ENCODE results near the gene GPC6. TPM values are rescaled to one million over a fixed set of nuclear protein-coding genes. Genes with fewer than 3 reads are reported as not detected.
"Not testable (repeated sequence)": the region's sequence is repeated elsewhere in the genome, so short reads cannot be mapped to it uniquely, and the experiment has no call there.

GPC6 gene
- polyA plus RNA-seq, 1 of the 3 experiments (the other 2 are of a cell fraction), result 6.7 TPM

DNA sequence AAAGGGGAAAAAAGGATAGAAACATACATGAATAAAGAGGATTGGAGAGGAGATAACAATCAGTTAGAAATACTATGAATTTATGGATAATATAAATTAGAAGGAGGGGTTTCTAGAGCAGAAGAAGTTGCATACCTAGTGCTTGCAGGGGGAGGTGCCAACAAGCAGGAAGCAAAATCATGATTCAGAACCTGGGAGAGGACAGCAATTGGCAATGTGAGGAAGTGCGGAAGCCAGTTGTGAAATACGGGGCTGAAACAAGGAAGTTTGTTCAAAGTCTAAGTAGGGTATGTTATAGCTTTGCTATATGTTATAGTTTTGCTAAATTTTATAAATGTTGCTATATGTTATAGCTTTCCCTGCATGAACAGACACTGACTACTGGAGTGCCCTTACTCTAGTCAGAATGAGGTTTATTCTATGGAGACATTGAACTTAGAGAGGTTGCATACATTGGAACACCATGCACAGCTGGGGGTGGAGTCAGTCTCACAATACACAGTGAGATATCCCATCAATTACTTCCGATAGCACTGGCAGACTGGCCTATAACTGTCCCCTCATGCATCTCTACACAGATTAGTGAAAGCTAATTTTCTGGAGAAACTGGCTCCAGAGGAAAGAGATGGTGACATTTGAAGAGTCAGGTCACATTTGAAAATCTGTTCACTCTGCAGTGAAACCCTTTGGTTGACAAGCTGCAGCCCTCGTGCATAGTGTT is 92.1 kb downstream of the GPC6 start:
- no peak overlapping the region for H3K27ac ChIP-seq (ENCODE audit: low read depth in 2 of 2, low read length in 1 of 2)

DNA sequence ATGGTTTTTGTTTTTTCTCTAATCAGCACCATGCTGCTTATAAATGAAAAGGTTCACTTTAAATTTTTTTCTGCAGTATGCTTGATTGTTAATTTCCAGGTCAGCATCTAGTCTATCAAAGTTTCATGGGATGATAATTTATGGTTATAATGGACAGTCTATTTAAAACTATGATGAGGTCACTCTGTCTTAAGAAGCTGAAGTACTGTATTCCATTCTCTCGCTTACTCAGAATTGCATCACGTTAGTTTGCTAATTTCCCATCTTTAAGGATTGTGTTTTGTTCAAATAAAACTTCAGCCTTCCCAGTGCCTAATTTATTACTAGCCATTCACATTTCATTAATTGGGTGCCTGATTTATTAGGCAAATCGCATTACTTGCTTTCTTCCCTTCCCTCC is 94.3 kb downstream of the GPC6 start:
- Histone ChIP-seq H3K79me2 (ENCODE audit: insufficient read depth) (no peaks in the 10 kb centered on the region), H3F3A (replicated peaks; ENCODE audit: insufficient read depth) (no peaks in the 10 kb centered on the region), H4K20me1 (ENCODE audit: insufficient read depth) (no peaks in the 10 kb centered on the region), H3K27ac (ENCODE audit: low read depth in 2 of 2, low read length in 1 of 2) (peak overlapping the region in 1 of 2 experiments; percentile 37; a peak in 1 of 4 replicates), H3K4me2 (no peak overlapping the region), H3K9ac (no peak overlapping the region), H3K27me3 (ENCODE audit: insufficient read depth) (no peaks in the 10 kb centered on the region), H2AFZ (ENCODE audit: low read depth) (peak overlapping the region; percentile 17; the same call in 1 of the 2 replicates), H3K4me3 (ENCODE audit: low read depth in 2 of 2, low read length in 1 of 2) (no peak overlapping the region), H3K4me1 (ENCODE audit: control insufficient read depth in 1 of 2, insufficient read depth in 2 of 2, low read depth in 1 of 2, low read length in 1 of 2) (peaks cover 8 to 9% of the 10 kb centered on the region in 2 experiments; a peak in 3 of 4 replicates), H3K9me3 (no peaks in the 10 kb centered on the region), H3K36me3 (replicated peaks in 1 of 2; ENCODE audit: control insufficient read depth in 1 of 2, insufficient read depth in 2 of 2, low read length in 1 of 2) (no peaks in the 10 kb centered on the region), H3K9me2 (no peaks in the 10 kb centered on the region)
- ChIA-PET CTCF (no interaction called here), POLR2A (no interaction called here)
- TF ChIP-seq NFIC (IDR thresholded peaks at IDR 0.05; ENCODE audit: borderline replicate concordance) (no peak), SIN3A (IDR thresholded peaks at IDR 0.05; ENCODE audit: borderline replicate concordance, low read depth, low read length) (no peak), EZH2phosphoT487 (IDR thresholded peaks at IDR 0.05; ENCODE audit: borderline replicate concordance, low read depth) (no peak), MXI1 (IDR thresholded peaks at IDR 0.05; ENCODE audit: low read depth, low read length) (no peak), GABPA (IDR thresholded peaks at IDR 0.05; ENCODE audit: low read depth) (no peak), CHD2 (IDR thresholded peaks at IDR 0.05; ENCODE audit: low read length, partially characterized antibody) (no peak)
- TF ChIP-seq, protein P1, sequence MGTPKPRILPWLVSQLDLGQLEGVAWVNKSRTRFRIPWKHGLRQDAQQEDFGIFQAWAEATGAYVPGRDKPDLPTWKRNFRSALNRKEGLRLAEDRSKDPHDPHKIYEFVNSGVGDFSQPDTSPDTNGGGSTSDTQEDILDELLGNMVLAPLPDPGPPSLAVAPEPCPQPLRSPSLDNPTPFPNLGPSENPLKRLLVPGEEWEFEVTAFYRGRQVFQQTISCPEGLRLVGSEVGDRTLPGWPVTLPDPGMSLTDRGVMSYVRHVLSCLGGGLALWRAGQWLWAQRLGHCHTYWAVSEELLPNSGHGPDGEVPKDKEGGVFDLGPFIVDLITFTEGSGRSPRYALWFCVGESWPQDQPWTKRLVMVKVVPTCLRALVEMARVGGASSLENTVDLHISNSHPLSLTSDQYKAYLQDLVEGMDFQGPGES (IDR thresholded peaks at IDR 0.05; ENCODE audit: low read depth, low read length), result no peak
- TF ChIP-seq, protein P2, sequence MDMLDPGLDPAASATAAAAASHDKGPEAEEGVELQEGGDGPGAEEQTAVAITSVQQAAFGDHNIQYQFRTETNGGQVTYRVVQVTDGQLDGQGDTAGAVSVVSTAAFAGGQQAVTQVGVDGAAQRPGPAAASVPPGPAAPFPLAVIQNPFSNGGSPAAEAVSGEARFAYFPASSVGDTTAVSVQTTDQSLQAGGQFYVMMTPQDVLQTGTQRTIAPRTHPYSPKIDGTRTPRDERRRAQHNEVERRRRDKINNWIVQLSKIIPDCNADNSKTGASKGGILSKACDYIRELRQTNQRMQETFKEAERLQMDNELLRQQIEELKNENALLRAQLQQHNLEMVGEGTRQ (IDR thresholded peaks at IDR 0.05; ENCODE audit: borderline replicate concordance, low read depth, low read length), result no peak
- DNase-seq, result no peak
- 73% methylated on average over 3 of the region's 3 CpGs for WGBS (ENCODE audit: low lambda C conversion rate)

More for the DNA sequence above, 92.1 kb downstream of the GPC6 start:
- no peaks in the 10 kb centered on the region for H3K27me3 ChIP-seq (ENCODE audit: insufficient read depth)
- TF ChIP-seq, protein P3, sequence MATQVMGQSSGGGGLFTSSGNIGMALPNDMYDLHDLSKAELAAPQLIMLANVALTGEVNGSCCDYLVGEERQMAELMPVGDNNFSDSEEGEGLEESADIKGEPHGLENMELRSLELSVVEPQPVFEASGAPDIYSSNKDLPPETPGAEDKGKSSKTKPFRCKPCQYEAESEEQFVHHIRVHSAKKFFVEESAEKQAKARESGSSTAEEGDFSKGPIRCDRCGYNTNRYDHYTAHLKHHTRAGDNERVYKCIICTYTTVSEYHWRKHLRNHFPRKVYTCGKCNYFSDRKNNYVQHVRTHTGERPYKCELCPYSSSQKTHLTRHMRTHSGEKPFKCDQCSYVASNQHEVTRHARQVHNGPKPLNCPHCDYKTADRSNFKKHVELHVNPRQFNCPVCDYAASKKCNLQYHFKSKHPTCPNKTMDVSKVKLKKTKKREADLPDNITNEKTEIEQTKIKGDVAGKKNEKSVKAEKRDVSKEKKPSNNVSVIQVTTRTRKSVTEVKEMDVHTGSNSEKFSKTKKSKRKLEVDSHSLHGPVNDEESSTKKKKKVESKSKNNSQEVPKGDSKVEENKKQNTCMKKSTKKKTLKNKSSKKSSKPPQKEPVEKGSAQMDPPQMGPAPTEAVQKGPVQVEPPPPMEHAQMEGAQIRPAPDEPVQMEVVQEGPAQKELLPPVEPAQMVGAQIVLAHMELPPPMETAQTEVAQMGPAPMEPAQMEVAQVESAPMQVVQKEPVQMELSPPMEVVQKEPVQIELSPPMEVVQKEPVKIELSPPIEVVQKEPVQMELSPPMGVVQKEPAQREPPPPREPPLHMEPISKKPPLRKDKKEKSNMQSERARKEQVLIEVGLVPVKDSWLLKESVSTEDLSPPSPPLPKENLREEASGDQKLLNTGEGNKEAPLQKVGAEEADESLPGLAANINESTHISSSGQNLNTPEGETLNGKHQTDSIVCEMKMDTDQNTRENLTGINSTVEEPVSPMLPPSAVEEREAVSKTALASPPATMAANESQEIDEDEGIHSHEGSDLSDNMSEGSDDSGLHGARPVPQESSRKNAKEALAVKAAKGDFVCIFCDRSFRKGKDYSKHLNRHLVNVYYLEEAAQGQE (IDR thresholded peaks at IDR 0.05; ENCODE audit: low read depth, low read length), result peak; percentile 83
- TF ChIP-seq, protein P4, sequence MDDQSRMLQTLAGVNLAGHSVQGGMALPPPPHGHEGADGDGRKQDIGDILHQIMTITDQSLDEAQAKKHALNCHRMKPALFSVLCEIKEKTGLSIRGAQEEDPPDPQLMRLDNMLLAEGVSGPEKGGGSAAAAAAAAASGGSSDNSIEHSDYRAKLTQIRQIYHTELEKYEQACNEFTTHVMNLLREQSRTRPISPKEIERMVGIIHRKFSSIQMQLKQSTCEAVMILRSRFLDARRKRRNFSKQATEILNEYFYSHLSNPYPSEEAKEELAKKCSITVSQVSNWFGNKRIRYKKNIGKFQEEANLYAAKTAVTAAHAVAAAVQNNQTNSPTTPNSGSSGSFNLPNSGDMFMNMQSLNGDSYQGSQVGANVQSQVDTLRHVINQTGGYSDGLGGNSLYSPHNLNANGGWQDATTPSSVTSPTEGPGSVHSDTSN (IDR thresholded peaks at IDR 0.05), result no peak
- TF ChIP-seq FOSL2 (IDR thresholded peaks at IDR 0.05; ENCODE audit: borderline replicate concordance, low read depth), result no peak
- TF ChIP-seq SMC3 (IDR thresholded peaks at IDR 0.05; ENCODE audit: low read depth, low read length), result no peak
- no peak for TF ChIP-seq NFIC (IDR thresholded peaks at IDR 0.05; ENCODE audit: borderline replicate concordance)
- TF ChIP-seq FOXM1 (IDR thresholded peaks at IDR 0.05; ENCODE audit: low read depth), result no peak
- no peak for TF ChIP-seq RCOR1 (IDR thresholded peaks at IDR 0.05; ENCODE audit: low read length)
- no peaks in the 10 kb centered on the region for H3K9me3 ChIP-seq
- no peaks in the 10 kb centered on the region for H3K9me2 ChIP-seq
- POLR2A ChIA-PET, result no interaction called here
- H3F3A ChIP-seq (replicated peaks; ENCODE audit: insufficient read depth), result no peaks in the 10 kb centered on the region
- H3K4me3 ChIP-seq (ENCODE audit: low read depth in 2 of 2, low read length in 1 of 2), result no peak overlapping the region
- H2AFZ ChIP-seq (ENCODE audit: low read depth), result no peak overlapping the region
- H4K20me1 ChIP-seq (ENCODE audit: insufficient read depth), result no peaks in the 10 kb centered on the region
- CTCF ChIA-PET, result no interaction called here
- H3K4me1 ChIP-seq (ENCODE audit: control insufficient read depth in 1 of 2, insufficient read depth in 2 of 2, low read depth in 1 of 2, low read length in 1 of 2), result peaks cover 0 to 9% of the 10 kb centered on the region in 2 experiments; a peak in 2 of 4 replicates
- no peaks in the 10 kb centered on the region for H3K36me3 ChIP-seq (replicated peaks in 1 of 2; ENCODE audit: control insufficient read depth in 1 of 2, insufficient read depth in 2 of 2, low read length in 1 of 2)
- no peaks in the 10 kb centered on the region; the same call in 1 of the 2 replicates for H3K79me2 ChIP-seq (ENCODE audit: insufficient read depth)
- WGBS (ENCODE audit: low lambda C conversion rate), result 93% methylated on average over 4 of the region's 4 CpGs
- no peak for DNase-seq
- no peak overlapping the region for H3K4me2 ChIP-seq
- no peak overlapping the region for H3K9ac ChIP-seq

DNA sequence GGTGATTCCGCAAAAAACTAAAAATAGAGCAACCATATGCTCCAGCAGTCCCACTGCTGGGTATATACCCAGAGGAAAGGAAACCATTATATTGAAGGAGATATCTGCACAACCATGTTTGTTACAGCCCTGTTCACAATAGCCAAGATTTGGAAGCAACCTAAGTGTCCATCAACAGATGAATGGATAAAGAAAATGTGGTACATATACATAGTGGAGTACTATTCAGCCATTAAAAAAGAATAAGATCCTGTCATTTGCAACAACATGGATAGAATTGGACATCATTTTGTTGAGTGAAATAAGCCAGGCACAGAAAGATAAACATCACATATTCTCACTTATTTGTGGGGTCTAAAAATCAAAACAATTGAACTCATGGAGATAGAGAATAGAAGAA is 97.3 kb downstream of the GPC6 start:
- H3F3A ChIP-seq (replicated peaks; ENCODE audit: insufficient read depth); H3K79me2 ChIP-seq (ENCODE audit: insufficient read depth); H3K27me3 ChIP-seq (ENCODE audit: insufficient read depth); DNase-seq; H2AFZ ChIP-seq (ENCODE audit: low read depth); H3K27ac ChIP-seq (ENCODE audit: low read depth in 2 of 2, low read length in 1 of 2); H3K9me2 ChIP-seq; H3K4me2 ChIP-seq; H3K36me3 ChIP-seq (replicated peaks in 1 of 2; ENCODE audit: control insufficient read depth in 1 of 2, insufficient read depth in 2 of 2, low read length in 1 of 2); H3K9ac ChIP-seq; H4K20me1 ChIP-seq (ENCODE audit: insufficient read depth); H3K9me3 ChIP-seq; CTCF ChIA-PET; H3K4me3 ChIP-seq (ENCODE audit: low read depth in 2 of 2, low read length in 1 of 2); POLR2A ChIA-PET: not testable (repeated sequence)
- WGBS (ENCODE audit: low lambda C conversion rate), result 91% methylated on average over 1 of the region's 1 CpG
- peaks cover 9 to 20% of the 10 kb centered on the region in 2 experiments; a peak in 3 of 4 replicates for H3K4me1 ChIP-seq (ENCODE audit: control insufficient read depth in 1 of 2, insufficient read depth in 2 of 2, low read depth in 1 of 2, low read length in 1 of 2)
